Activated T-cell treated with anti-CD3 and anti-CD28 coated beads for 1 hour (primary cell): ENCODE measurements around the gene MAPKAP1.
"Not testable (repeated sequence)": the region's sequence is repeated elsewhere in the genome, so short reads cannot be mapped to it uniquely, and the experiment has no call there.

Experiments used
- DNase-seq: peaks from one replicate; pipeline ENCODE4 v3.0.0-alpha.2; 2020; ENCODE audit warnings: low read depth

MAPKAP1 gene

DNA sequence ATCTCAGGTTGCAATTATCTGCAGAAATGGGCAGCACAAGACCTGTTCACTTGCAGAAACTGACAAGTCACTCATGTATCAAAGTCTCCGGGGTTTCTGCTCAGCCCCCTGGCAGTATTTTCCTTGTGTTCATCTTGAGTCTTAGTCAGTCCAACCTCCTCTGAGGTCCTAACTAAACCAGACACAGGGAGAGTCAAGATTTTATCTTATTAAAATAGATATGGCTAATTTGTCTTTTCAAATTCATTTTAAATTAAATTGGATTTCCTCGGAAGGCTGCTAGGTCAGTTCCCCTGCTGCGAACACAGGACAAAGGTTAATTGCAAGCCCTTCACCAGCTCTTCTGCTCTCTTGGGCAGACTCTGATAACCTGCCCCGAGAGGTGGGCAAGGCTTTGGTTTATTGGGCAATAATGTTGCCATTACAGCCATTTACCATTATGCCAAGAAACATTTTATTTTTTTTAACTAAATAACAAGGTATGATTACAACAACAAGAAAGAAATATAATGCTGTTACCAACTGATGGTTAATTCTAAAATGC is 103.5 kb downstream of the MAPKAP1 start:
- DNase-seq = no peak

DNA sequence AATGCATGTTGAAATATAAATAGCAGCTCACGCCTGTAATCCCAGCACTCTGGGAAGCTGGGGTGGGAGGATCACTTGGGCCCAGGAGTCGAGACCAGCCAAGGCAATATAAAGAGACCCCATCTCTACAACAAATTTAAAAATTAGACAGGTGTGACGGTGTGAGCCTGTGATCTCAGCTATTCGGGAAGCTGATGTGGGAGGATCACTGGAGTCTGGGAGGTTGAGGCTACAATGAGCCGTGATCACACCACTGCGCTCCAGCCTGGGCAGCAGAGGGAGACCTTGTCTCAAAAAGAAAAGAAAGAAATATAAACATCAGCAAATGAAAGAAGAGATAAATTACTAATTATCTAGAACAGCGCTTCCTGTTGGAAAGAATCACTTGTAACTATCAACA is 105.0 kb downstream of the MAPKAP1 start:
- no peak for DNase-seq

DNA sequence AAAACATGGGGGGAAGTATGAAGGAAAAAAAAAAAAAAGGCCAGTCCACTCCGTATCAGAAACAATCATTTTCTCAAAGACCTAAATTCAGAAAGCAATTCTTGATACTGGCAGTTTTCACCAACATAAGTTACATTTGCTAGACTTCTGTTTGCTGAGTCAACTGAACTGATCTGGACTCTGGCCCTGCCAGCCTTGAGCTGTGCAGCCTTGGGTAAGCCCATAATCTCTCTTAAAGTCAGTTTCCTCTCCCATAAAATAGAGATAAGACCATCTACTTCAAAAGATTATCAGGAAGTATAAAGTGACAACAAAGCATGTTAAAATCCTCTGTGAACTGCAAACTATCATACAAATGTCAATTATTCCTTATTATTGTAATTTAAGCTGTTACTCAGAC is 106.8 kb downstream of the MAPKAP1 start:
- DNase-seq = no peak

DNA sequence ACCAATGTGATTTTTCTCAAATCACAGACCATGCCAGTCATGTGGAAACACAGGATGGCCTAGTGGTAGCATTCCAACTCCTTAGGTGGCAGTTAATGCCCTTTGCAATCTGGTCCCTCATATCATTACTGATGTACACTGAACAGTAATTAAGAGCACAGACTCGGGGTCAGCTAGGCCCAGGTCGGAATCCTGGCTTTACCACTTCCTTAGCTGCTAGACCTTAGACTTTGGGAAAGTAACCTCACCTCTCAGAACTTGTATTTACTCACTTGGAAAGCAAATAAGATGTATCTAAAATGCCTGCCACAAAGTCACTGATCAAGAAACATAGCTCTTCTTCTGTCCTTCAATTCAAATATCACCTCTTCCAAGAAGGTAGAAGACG is 112.8 kb downstream of the MAPKAP1 start:
- no peak for DNase-seq

DNA sequence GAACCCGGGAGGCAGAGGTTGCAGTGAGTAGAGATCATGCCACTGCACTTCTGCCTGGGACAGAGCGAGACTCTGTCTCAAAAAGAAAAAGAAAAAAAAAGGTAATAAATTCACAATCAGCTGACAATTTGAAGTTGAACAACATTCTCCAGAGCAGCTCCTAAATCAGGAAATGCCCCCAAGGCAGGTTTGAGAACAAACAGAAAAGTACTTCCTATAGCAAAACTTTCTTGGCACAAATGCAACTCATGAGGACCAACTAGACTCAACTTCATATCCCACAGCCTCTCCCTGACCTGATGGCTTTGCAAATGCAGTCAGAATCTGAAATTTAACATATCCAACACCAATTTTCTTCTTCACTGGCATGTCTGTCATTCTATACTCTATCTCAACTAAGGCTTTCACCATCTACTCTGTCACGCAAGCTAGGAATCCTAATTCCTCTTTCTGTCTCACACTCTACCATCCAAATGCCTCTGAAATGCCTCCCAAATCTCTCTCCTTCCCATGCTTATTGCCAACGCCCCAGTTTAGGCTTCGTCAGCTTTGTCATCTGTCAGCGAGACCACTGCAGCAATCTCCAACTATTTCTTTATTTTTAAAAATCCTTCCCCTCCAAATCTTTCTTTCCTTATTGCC is 113.3 kb downstream of the MAPKAP1 start:
- no peak for DNase-seq

DNA sequence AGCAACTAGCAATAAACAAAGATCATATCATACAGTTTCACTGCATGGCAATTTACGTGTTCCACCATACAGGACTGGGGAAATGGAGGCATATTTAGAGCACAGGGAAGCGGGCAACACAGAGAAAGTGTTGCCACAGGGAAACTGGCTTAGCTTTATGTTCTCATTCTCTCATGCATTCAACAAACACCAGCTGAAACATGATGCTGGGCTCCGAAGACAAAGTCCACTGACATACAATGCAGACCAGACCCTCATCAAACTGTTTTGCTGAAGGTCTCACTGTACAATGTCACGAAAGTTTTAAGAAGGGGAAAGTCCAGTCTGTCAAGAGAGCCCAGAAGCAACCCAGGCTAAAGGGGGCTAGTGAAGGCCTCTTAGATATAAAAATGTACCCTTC is 115.1 kb downstream of the MAPKAP1 start:
- no peak for DNase-seq

DNA sequence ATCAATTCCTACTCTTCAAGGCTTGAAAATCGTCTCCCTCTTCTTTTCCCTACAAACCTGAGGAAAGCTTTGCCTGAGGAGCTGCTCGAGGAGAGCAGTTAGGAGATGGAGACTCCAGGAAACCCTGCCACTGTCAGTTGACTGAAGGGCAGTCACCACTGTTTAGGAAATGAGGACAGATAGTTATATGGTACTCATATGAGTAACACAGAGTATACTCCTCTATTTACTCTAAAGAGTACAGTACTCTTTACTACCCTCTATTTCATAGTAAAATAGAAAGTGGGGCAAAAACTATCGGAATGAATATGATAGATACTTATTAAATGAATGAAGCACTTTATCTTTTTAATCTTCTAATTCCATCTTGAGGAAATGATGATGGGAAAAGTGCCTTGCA is 115.8 kb downstream of the MAPKAP1 start:
- DNase-seq = no peak

DNA sequence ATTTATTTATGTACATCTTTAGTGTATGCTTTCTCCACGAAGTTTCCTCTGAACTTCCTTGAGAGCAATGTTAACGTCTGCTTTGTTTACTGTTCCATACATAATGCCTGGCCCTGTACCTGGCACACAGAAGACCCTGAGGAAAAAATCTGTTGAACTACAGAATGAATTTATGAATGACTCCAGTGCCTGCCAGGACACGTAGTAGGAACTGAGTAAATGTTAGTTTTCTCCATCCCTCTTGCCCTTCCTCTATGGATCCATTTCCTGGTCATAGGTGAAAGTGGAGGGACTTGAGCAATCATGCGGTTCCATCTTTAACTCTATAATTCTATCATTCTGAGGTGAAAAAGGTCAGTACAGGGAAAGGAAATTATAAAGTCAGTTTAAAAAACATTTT is 117.7 kb downstream of the MAPKAP1 start:
- DNase-seq = no peak

DNA sequence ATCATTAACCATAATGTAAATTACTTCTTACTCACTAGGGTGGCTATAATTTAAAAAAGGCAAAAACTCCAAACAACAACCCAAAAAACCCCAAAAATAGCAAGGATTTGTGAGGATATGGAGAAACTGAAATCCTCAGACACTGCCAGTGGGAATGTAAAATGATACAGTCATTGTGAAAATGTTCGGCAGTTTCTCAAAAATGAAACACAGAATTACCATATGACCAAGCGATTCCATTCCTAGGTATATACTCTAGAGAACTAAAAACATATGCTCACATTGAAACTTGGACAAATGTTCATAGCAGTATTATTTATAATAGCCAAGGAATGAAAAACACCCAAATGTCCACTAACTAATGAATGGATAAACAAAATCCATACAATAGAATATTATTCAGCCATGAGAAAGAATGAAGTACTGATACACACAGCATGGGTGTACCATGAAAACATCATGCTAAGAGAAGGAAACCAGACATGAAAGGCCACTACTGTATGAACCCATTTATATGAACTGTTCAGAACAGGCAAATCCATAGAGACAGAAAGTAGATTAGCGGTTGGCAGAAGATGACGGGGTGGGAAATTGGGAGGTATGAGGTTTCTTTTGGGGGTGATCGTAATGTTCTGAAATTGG is 119.1 kb downstream of the MAPKAP1 start:
- no peak for DNase-seq

DNA sequence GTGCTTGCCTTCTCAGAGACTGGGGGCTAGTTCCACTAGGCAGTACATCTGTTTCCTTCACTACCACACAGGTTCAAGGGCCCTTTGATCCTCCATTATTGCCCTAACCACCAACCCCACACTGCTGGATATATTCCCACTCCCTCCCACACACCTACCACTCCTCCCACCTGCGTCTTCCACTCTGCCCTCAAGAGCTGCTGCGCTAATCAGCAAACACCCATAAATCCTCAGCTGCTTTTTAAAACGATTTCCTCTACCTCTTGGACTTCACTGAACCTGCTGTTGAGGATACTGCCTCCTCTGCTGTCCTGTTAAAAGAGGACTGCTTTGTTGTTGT is 120.9 kb downstream of the MAPKAP1 start:
- DNase-seq = no peak

DNA sequence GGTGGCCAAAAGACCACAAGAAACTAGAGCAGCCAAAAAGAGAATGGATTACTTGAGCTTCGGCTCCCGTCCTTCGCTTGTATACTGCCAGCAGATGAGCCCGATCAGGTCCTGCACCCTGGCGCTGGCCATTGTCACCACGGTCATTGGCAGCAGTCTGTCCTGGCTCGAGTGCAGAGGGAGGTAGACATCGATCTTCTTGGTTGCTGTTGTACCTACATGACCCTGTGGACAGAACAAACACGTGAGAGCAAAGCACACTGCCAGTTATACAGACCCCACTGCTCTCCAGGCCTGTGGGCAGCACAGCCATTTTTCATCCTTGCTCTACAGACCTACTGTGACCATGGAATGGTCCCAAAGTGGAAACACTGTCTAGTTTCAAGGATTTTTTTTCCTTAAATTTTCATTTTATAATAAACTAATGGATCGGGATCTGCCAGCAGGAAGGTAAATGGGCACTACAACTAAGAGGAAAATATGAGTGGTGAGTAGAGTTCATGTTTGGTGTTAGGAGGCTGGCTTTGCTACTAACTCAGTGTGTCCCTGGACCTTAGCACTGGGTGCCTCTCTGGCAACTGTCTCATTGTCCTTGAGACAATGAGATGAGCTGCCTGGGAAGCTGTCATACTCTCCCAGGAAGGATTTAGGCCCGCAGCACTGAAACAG is 121.4 kb downstream of the MAPKAP1 start:
- DNase-seq = no peak

DNA sequence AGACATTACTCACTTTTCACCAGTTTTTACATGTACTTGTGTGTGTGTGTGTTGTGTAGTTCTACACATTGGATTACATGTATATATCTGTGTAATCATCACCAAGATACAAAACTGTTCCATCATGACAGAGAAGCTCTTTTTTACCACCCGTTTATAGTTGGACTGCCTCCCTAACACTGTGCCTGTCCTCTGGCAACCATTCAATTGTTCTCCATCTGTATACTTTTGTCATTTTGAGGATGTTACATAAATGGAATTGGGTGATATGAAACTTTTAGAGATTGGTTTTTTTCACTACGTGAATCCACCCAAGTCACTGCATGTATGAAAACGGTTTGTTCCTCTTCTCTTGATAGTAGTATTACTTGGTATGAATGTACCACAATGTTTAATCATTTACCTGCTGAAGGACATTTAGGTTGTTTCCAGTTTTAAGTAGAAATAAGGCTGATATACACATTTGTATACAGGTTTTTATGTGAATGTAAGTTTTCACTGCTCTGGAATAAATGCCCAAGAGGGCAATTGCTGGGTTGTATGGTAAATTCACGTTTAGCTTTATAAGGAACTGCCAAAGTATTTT is 126.2 kb downstream of the MAPKAP1 start:
- DNase-seq = no peak

DNA sequence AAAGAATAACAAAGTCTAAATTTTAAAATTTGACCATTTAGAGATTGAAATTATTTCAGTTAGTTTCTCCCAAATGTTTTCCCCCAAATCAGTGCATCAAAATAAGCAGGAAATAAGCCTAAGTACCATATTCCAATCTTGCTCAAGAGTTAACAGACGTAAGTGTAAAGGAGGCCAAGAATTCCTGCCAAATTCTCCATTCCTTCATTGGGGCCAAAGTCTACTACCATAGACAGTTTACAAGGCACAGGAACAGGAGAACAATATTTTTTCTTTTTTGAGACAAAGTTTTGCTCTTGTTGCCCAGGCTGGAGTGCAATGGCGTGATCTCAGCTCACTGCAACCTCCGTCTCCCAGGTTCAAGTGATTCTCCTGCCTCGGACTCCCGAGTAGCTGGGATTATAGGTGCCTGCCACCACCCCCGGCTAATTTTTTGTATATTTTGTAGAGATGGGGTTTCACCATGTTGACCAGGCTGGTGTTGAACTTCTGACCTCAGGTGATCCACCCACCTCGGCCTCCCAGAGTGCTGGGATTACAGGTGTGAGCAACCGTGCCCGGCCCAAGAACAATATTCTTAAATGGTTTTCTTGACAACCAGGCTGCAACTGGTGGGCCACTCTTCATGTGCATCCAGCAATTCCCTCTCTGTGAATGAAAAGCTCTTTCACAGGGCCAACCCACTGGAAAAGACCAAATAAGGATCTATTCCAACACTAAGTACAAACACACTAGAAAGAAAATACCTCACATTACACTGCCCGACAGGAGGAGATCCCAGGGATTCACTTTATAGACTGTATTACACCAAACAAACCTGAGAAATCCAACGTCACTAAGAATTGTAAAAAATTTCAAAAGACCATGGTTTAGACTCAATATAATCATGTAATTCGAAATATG is 127.7 kb downstream of the MAPKAP1 start:
- DNase-seq = no peak

DNA sequence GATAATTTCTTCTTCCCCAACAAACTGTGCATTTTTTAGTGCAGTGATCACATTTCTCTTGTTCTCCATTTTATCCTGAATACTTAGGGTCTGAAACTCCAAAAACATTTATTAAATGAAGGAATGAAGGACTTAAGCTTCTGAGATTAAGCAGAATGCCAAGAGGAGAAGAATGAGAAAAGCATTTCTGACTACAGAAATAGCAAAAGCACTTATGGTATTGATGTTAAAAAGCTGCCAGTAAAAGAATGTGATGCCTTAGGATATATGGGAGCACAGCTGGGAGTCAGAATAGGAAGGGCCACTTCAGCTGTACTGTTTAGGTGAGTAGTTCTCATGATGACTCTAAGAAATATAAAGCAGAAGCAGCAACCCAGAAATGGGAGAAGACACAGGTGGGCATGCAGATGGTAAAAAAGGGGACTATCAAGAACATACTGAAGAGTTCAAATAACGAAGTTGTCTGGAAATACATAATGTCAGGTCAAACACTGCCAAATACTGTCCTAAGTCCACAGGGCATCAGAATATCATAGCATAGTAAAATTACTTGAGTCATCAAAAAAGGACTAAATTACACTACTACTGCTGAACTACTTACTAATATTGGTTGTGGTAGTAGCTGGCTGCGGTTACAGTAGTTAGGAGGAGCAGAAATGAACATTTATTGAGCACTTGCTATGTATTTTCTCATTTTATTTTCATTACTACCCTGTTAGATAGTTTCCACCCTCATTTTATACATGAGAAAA is 132.7 kb downstream of the MAPKAP1 start:
- DNase-seq = no peak

DNA sequence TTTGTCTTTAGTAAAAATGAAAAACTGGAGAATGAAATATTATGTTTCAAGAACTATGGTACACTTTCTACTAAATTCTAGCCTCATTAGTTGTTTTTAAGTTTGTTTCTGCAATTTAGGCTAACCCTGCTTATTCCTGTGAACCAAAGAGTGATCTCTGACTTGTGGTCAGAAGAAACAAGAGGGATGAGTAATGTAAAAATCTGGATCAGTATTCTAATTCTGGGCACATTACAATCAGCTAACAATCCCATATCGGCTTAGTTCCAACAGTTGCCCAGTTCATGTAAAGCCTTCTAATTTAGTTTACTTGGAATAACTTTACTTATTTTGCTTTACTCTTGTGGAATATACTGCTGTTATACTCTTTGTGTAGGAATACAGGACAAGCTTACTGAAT is 134.5 kb downstream of the MAPKAP1 start:
- DNase-seq = not testable (repeated sequence)

DNA sequence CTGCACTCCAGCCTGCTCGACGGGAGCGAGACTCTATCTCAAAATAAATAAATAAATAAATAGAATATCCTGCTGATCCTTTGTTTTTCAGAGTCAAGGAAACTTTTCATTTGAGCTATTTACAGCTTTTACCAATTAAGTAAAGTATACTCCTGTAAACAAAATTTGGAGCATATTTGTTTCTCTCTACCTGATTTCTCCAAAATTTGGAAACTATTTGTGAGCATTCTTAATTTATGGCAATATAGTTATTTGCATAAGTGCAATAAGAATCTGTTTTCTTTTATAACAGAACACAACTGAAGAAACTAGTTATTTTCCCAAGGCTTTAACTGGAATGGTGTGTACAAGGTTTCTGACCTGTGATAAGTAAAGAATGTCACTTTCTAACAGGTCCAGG is 135.2 kb downstream of the MAPKAP1 start:
- DNase-seq = not testable (repeated sequence)

DNA sequence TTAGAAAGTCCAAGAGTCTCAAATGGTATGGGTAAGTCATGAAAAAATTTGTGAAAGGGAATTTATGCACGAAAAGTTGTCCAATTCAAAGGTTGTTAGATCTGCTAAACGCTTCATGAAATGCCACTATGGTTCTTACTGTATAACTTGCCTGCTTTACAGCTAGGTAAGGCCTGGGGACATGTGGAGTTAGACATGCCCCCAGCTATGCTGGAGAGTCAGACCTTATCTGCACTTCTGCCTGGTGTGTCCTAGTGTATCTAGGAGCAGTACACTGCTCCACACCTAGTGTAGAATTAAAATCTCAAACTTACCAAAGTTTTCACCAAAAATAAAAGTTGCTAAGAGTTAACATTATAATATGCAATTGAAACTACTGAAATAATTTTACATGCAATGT is 136.8 kb downstream of the MAPKAP1 start:
- DNase-seq = no peak

DNA sequence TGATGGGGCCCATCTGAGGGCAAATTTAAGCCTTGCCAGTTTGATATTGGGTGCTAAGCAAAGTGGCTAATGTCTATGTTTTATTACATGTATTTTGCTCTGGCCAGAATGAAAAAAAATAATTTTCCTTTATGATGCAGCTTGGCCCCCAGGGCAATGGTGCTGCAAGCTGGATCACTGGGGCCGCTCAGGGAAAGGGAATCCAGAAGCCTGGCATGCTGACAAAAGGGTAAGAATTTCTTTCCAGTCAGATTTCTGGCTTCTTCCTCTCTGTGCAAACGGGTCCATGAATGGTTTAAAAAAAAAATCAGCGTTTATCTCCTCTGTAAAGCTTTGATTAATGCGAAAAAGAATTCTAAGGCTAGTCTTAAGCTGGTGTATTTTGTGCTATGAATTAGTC is 138.4 kb downstream of the MAPKAP1 start:
- DNase-seq = no peak

DNA sequence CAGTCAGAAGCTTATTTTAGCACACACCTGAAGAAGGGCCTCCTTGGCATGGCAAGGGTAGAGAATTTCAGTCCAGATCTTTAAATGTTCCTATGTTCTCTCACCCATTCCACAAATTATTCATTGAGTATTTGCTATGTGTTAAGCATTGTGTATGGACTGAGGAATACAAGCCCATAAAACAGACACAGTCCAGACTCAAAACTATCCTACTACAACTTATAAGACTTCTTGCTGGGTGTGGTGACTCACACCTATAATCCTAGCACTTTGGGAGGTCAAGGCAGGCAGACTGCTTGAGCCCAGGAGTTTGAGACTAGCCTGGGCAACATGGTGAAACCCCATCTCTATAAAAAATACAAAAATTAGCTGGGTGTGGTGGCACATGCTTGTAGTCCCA is 141.0 kb downstream of the MAPKAP1 start:
- not testable (repeated sequence) for DNase-seq

DNA sequence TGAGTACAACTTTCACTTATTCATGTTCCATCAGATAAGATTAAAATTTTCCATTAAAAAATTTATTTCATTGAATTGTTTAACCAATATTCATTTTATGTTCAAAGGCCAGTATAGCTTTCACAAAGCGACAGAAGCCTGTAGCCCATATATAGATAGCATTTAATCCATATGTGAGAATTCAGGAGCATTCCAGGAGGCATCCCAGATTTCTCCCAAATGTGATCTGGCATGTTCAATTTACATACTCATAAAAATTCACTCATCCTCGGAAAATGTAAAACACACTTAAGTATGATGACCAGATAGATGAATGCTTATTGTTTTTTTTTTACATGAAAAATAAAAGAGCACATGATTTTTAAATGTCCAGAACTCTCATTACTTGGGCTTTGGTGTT is 141.9 kb downstream of the MAPKAP1 start:
- no peak for DNase-seq

DNA sequence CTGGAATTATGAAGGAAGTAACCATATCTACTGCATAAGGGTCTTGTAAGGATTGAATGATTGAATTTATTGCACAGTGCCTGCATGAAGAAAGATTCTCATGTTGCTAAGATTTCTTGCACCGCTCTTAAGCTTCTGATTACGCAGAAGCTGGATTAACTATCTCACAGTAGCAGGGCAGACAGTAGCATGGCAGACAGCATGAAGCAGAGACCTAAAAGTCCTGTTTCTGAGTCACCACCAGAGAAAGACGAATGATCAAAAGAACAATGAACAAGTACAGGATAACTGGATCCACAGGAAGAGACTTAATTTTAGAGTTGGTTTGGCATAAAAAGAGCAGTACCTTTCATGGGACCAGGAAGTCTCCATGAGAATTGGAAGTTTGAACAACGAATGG is 142.4 kb downstream of the MAPKAP1 start:
- DNase-seq = no peak
